Stomach smooth muscle (tissue), 2 donors: Measurements from ENCODE around the gene TEX19.

ENCODE experiments used
- H3K27ac ChIP-seq: one replicate; pipeline ENCODE4 v1.7.0; 2013; ENCODE audit warnings: mild to moderate bottlenecking, low read length, inconsistent platforms
- H3K27me3 ChIP-seq, 2 donors: one replicate each; pipeline ENCODE4 v1.7.0; 2013; ENCODE audit warnings: low read length in 2 of 2; ENCODE audit not compliant: insufficient read depth in 2 of 2, control insufficient read depth in 1 of 2
- H3K36me3 ChIP-seq, 2 donors: one replicate each; pipeline ENCODE4 v1.7.0; 2013; ENCODE audit warnings: low read length in 2 of 2; ENCODE audit not compliant: control insufficient read depth in 2 of 2, insufficient read depth in 2 of 2
- H3K4me1 ChIP-seq: one replicate; pipeline ENCODE4 v1.7.0; 2013; ENCODE audit warnings: low read length; ENCODE audit not compliant: control insufficient read depth, insufficient read depth
- H3K4me3 ChIP-seq, 2 donors: one replicate each; pipeline ENCODE4 v1.7.0; 2013; ENCODE audit warnings: low read length in 2 of 2
- H3K9ac ChIP-seq, 2 donors: one replicate each; pipeline ENCODE4 v1.7.0; 2013; ENCODE audit warnings: low read length in 2 of 2, mild to moderate bottlenecking in 1 of 2
- H3K9me3 ChIP-seq, 2 donors: one replicate each; pipeline ENCODE4 v1.7.0; 2013; ENCODE audit warnings: low read length in 2 of 2; ENCODE audit not compliant: control insufficient read depth in 2 of 2
- donor health status: healthy.
- donor health status: Pancreatic carcinoma.

TEX19 gene

GRCh38 chr17:82322526-82323453 is 36.3 kb upstream of the TEX19 start:
- Histone ChIP-seq H3K36me3 (no peaks in the 10 kb centered on the region), H3K4me3 (no peak overlapping the region), H3K27ac (no peak overlapping the region), H3K4me1 (peaks cover 3% of the 10 kb centered on the region), H3K9ac (no peak overlapping the region), H3K27me3 (peaks cover 0 to 7% of the 10 kb centered on the region in 2 donors), H3K9me3 (no peaks in the 10 kb centered on the region)

- Histone ChIP-seq H3K27me3 (peaks cover 0 to 9% of the 10 kb centered on the region in 2 donors), H3K36me3 (no peaks in the 10 kb centered on the region), H3K9ac (no peak overlapping the region), H3K27ac (no peak overlapping the region), H3K9me3 (no peaks in the 10 kb centered on the region), H3K4me1 (peaks cover 3% of the 10 kb centered on the region), H3K4me3 (no peak overlapping the region)
Measured at GRCh38 chr17:82323514-82324234, 35.4 kb upstream of the TEX19 start.

GRCh38 chr17:82324566-82325285 is 34.3 kb upstream of the TEX19 start:
- H3K9me3 ChIP-seq = no peaks in the 10 kb centered on the region
- H3K4me3 ChIP-seq = no peak overlapping the region
- H3K27me3 ChIP-seq = peaks cover 0 to 9% of the 10 kb centered on the region in 2 donors
- H3K9ac ChIP-seq = no peak overlapping the region
- H3K36me3 ChIP-seq = no peaks in the 10 kb centered on the region
- no peak overlapping the region for H3K27ac ChIP-seq
- H3K4me1 ChIP-seq = peaks cover 3% of the 10 kb centered on the region

GRCh38 chr17:82325286-82326180 is 33.5 kb upstream of the TEX19 start:
- Histone ChIP-seq H3K36me3 (no peaks in the 10 kb centered on the region), H3K9ac (no peak overlapping the region), H3K4me1 (peaks cover 11% of the 10 kb centered on the region), H3K27ac (no peak overlapping the region), H3K9me3 (no peaks in the 10 kb centered on the region), H3K4me3 (no peak overlapping the region), H3K27me3 (peaks cover 2 to 9% of the 10 kb centered on the region in 2 donors)

- H3K4me3 ChIP-seq = no peak overlapping the region
- no peaks in the 10 kb centered on the region for H3K9me3 ChIP-seq
- H3K27ac ChIP-seq = no peak overlapping the region
- H3K9ac ChIP-seq = no peak overlapping the region
- H3K36me3 ChIP-seq = no peaks in the 10 kb centered on the region
- H3K4me1 ChIP-seq = peaks cover 13% of the 10 kb centered on the region
- peaks cover 2 to 4% of the 10 kb centered on the region in 2 donors for H3K27me3 ChIP-seq
Measured at GRCh38 chr17:82327289-82327688, 31.8 kb upstream of the TEX19 start.

- H3K4me1 ChIP-seq = peaks cover 18% of the 10 kb centered on the region
- H3K36me3 ChIP-seq = no peaks in the 10 kb centered on the region
- no peaks in the 10 kb centered on the region for H3K9me3 ChIP-seq
- peaks cover 2 to 8% of the 10 kb centered on the region in 2 donors for H3K27me3 ChIP-seq
- no peak overlapping the region for H3K4me3 ChIP-seq
- H3K9ac ChIP-seq = no peak overlapping the region
- no peak overlapping the region for H3K27ac ChIP-seq
Measured at GRCh38 chr17:82327757-82328140, 31.3 kb upstream of the TEX19 start.

- Histone ChIP-seq H3K9ac (no peak overlapping the region), H3K27ac (no peak overlapping the region), H3K36me3 (no peaks in the 10 kb centered on the region), H3K9me3 (no peaks in the 10 kb centered on the region), H3K4me1 (peaks cover 24% of the 10 kb centered on the region), H3K27me3 (peaks cover 2 to 8% of the 10 kb centered on the region in 2 donors), H3K4me3 (no peak overlapping the region)
Measured at GRCh38 chr17:82328141-82328993, 30.7 kb upstream of the TEX19 start.

- Histone ChIP-seq H3K27ac (no peak overlapping the region), H3K4me3 (no peak overlapping the region), H3K9ac (no peak overlapping the region), H3K36me3 (no peaks in the 10 kb centered on the region), H3K9me3 (no peaks in the 10 kb centered on the region), H3K4me1 (peaks cover 29% of the 10 kb centered on the region), H3K27me3 (peaks cover 2 to 8% of the 10 kb centered on the region in 2 donors)
Measured at GRCh38 chr17:82328994-82329507, 30.0 kb upstream of the TEX19 start.

GRCh38 chr17:82329683-82330321 is 29.2 kb upstream of the TEX19 start:
- peaks cover 2 to 8% of the 10 kb centered on the region in 2 donors for H3K27me3 ChIP-seq
- H3K27ac ChIP-seq = no peak overlapping the region
- H3K9ac ChIP-seq = peak overlapping the region in 1 of 2 donors; percentile 29
- H3K9me3 ChIP-seq = no peaks in the 10 kb centered on the region
- peaks cover 37% of the 10 kb centered on the region for H3K4me1 ChIP-seq
- H3K36me3 ChIP-seq = no peaks in the 10 kb centered on the region
- no peak overlapping the region for H3K4me3 ChIP-seq
